CMK (cell line): Measurements from ENCODE around the gene AP1G2.

Experiments
- DNase-seq: peaks from one replicate; pipeline ENCODE4 v3.0.0-alpha.2; 2010; ENCODE audit warnings: low read depth

Gene AP1G2

DNA sequence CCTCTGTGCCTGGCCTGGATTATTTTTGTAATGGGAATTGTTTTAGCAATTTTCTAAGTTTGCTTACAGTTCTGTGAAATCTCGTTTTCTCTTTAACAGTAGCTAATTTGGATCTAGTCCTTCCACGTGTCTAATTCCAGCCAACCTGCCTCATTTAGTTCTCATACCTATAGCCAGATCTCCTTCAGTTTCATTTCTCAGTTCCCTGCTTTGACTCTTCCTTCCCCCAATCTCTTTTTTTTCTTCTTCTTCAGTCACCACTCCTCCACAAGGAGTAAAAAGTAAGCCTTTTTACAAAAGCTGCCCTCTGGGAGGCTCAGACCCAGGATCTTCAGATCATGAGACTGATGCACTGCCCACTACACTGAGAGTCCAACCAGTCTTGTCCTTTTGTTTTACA is 10.1 kb downstream of the AP1G2 start:
- DNase-seq: no peak

DNA sequence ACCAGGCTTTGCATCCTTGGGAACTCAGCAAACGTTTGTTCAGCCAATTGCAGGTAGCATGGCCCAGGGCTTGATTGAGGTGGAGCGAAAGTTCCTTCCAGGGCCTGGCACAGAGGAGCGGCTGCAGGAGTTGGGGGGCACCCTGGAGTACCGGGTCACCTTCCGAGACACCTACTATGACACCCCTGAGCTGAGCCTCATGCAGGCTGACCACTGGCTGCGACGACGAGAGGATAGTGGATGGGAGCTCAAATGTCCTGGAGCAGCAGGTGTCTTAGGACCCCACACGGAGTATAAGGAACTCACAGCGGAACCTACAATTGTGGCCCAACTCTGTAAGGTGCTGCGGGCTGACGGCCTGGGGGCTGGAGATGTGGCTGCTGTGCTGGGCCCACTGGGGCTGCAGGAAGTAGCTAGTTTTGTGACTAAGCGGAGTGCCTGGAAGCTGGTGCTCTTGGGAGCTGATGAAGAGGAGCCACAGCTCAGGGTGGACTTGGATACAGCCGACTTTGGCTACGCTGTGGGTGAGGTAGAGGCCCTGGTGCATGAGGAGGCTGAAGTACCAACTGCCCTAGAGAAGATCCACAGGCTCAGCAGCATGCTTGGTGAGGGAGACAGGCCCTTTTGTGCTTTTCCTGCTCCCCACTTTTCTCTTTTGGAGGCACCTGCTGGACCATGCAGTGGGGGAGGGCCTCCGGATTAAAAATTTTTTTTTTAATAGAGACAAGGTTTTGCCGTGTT is 10.7 kb downstream of the AP1G2 start:
- DNase-seq: no peak

- DNase-seq: no peak
Measured at GRCh38 chr14:23555882-23556699, 11.5 kb downstream of the AP1G2 start, which contains the start of gene THTPA. Gene THTPA, plus strand, starts transcription at chr14:23556271. Its CDS starts 487 bp downstream, at chr14:23556758.

- no peak for DNase-seq
Measured at GRCh38 chr14:23555533-23555881, 12.1 kb downstream of the AP1G2 start.

- no peak for DNase-seq
Measured at GRCh38 chr14:23551266-23552028, 16.1 kb downstream of the AP1G2 start, which contains the start of gene ZFHX2. Gene ZFHX2, minus strand, starts transcription at chr14:23551765. Its CDS starts 16,440 bp downstream, at chr14:23535325.

GRCh38 chr14:23550812-23551265 is 16.8 kb downstream of the AP1G2 start:
- no peak for DNase-seq

GRCh38 chr14:23550131-23550811 is 17.3 kb downstream of the AP1G2 start:
- DNase-seq: no peak

DNA sequence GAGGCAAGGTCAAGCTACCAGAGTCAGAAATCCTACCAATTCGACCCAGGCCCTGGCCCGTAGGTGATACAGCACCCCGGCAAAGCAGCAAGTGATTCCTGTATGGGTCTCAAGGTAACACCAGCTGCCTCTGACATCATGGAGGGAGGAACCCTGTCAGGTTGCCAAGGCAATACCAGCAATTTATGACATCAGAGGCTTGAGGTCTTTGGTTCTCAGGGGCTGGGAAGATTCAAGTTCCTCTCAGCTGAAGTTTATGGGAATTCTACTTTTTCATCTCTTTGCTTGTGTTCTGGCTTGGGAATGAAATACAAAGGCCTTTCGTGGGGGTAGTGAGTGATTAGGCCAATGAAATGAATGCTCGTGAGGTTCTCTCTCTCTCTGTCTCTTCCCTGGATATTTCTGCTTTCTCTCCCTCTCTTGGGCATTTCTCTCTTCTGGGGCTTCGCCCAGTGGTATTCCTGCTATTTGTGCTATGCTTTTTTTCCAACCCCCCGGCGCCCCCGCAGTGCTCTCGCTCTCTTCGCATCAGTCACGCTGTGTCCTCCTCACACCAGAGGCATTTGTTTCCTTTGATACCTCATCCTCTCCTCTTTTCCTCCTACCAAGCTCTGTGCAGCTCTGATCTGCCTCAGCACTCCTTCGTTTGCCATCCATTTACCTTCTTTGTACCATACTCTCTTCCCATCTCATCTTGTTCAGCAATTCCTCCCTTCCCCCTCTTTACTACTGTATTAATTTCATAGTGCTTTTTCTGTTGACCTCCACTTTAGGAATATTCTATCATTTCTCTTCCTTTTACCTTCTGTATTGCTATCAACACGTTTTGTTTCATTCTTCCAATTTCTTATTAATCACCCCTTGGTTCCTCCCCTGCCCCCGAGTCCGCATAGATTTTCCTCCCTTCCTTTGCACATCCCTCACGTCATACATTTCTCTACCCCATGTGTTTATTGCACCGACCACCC is 19.0 kb downstream of the AP1G2 start:
- no peak for DNase-seq

DNA sequence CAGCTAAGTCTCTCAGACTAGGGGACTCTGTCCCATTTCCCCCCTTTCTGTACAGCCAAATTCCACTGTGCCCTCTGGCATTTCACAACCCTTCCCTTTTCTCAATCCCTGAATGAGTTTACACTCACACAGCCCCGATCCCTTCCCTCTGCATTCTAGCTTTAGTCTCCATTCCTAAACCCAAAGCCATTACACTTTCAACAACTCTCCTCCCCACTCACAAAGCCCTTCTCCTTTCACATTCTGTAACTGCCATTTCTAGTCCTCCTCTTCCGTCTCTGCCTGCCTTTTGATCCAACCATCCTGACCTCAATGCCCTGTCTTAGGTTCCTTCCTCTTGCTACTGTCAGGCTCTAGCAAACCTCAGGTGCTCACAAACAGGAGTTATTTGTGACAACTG is 19.7 kb downstream of the AP1G2 start:
- no peak for DNase-seq

- DNase-seq: no peak
Measured at GRCh38 chr14:23546450-23547035, 21.0 kb downstream of the AP1G2 start.

DNA sequence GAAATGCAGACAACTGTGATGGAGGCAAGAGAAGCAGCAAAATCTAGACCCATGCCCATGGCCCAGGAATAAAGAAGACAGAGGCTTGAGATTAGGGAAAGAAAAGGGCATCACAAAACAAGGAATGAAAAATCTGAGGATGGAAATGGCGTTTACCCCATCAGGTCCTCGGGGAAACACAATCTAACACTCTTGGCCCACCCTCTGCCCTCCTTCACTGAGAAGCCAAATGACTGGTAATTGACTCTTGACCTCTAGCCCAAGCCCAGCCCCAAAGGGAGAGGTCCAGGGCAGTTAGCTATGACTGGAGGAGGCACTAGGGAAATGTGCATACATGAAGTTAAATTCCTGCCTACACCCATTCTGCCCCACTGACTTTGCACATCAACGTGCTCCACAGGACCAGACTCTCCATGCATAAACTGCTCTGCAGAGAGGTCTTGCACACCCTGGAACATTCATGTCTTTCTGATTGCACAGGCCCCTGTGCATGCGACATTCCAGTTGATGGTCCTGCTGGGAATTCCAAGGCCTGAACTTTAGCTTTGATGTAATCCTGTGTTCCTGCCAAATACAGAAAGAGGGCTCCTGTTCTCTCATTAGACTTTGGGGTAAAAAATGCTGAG is 21.7 kb downstream of the AP1G2 start:
- DNase-seq: no peak

GRCh38 chr14:23544511-23545447 is 22.8 kb downstream of the AP1G2 start:
- DNase-seq: no peak

GRCh38 chr14:23543403-23543802 is 24.2 kb downstream of the AP1G2 start:
- DNase-seq: no peak

- no peak for DNase-seq
Measured at GRCh38 chr14:23542261-23542660, 25.3 kb downstream of the AP1G2 start.

GRCh38 chr14:23540141-23540469 is 27.5 kb downstream of the AP1G2 start:
- no peak for DNase-seq

- DNase-seq: no peak
Measured at GRCh38 chr14:23539248-23540140, 28.1 kb downstream of the AP1G2 start.

DNA sequence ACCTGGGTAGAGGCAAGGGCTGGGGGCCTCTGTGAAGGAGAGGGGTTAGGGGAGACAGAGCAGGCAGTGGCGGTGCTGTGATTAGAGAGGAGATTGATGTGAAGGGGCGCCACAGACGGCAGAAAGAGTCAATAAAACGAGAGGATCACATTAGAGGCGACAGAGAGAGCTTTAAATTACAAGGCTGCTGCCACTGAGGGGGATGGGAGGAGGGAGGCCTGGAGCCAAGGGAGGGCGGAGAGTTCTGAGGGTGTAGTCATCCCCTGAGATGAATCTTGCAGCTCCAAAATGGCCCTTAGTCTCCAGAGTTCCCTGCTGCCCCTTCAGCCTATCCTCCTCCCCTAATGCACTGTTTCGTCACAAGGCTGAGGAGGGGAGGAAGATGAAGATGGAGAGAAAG is 28.8 kb downstream of the AP1G2 start:
- DNase-seq: no peak
